Activated naive CD4-positive, alpha-beta T cell treated with anti-CD3 and anti-CD28 coated beads, Interleukin-2, amount 50 U/mL, for 16 hours (primary cell): Measurements from ENCODE around the gene KCNIP3.

Experiments used
- DNase-seq: peaks from one replicate; pipeline ENCODE4 v3.0.0-alpha.2; 2020

Gene KCNIP3

DNA sequence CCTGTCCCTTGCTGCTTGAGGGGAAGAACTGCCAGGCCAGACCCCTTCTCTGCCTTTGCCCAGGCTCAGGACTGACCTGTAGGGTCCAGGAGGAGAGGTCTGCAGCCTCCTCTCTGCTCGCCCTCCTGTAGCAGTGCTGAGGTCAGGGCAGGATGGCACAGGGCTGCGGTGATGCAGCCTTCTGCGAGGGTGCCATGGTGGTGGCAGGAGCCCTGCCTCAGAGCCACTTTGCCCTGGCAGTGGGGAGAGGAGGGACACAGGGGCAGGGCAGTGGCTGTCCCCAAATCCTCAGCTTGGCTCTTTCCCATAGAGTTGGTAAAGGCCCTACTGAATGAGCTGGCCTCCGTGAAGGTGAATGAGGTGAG, 22.0 kb upstream of the KCNIP3 start:
- DNase-seq = no peak

DNA sequence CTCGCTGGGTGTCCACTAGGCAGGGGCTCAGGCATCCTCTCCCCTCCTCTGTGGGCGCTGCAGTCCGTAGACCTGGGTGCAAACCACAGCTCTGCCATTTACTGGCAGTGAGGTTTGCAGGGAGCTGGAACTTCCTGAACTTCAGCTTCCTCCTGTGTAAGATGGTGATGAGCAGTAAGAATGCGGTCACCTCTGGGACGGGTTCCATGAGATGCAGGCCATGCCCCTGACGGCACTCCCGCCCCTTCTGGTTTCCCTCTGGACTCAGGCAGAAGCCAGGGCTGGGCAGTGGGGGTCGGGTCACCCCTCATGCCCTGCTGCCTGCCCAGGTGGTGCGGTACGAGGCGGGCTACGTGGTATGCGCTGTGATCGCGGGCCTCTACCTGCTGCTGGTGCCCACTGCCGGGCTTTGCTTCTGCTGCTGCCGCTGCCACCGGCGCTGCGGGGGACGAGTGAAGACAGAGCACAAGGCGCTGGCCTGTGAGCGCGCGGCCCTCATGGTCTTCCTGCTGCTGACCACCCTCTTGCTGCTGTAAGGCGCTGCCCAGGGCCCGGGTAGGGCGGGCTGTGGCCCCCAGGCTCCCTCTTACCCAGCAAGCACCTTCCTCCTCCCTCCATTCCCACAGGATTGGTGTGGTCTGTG, 21.4 kb upstream of the KCNIP3 start:
- DNase-seq = no peak

- no peak for DNase-seq
These were observed 20.8 kb upstream of the KCNIP3 start for GRCh38 chr2:95276244-95276887.

DNA sequence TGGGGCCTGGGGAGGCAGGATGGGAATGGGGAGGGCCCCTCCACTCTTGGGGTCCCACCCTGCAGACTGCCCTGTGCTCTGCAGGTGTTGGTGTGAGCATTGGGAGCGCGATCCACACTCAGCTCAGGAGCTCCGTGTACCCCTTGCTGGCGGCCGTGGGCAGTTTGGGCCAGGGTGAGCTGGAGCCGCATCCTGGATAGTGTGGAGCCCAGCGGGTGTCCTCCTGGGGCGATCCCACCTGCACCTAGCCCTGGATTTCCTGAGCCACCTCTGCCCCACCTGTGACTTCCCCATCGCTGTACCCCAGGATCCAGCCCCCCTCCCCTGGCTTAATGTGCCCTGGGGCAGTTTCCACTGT, 20.3 kb upstream of the KCNIP3 start:
- DNase-seq = peak; percentile 4

GRCh38 chr2:95277246-95277906, 19.8 kb upstream of the KCNIP3 start:
- peak; percentile 6 for DNase-seq

DNA sequence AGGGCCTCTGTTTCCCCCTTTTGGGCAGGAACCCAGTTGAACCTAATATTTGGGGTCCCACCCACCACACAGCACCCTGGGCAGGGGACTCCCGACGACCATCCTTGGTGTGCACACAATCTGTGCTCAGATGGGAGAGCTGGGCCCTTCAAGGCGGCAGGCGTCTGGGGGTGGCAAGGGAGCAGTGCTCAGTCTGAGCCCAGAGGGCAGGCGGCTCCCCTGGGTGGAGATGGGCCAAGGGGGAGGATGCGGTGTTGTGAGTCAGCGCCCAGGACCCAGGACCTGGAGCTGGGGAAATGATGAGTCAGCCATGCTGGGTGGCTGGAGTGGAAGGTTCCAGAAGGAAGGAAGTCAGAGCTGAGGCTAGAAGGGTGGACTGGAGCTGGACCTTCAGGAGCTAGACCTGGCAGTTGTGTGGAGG, 19.1 kb upstream of the KCNIP3 start:
- peak; percentile 6 for DNase-seq

DNA sequence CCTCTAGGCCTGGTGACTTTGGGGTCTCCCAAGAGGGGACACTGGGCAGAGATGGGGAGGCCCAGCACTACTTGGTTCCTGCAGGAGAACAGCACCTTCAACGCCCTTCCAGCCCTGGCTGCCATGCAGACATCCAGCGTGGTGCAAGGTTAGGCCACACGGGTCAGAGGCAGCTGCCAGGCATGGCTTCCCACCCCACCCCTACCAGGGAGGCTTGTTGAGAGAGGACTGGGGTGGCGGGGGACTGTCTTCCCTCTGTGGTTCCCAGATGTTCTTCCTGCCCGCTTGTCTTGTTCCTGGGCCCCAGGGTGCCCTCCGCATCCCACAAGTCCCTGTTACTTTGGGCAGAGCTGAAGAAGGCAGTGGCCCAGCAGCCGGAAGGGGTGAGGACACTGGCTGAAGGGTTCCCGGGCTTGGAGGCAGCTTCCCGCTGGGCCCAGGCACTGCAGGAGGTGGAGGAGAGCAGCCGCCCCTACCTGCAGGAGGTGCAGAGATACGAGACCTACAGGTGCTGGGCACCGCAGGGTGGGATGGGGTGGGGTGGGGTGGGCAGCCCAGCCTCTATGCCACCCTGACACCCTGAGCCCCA, 18.4 kb upstream of the KCNIP3 start:
- DNase-seq = no peak

GRCh38 chr2:95279435-95280035, 17.6 kb upstream of the KCNIP3 start:
- no peak for DNase-seq

DNA sequence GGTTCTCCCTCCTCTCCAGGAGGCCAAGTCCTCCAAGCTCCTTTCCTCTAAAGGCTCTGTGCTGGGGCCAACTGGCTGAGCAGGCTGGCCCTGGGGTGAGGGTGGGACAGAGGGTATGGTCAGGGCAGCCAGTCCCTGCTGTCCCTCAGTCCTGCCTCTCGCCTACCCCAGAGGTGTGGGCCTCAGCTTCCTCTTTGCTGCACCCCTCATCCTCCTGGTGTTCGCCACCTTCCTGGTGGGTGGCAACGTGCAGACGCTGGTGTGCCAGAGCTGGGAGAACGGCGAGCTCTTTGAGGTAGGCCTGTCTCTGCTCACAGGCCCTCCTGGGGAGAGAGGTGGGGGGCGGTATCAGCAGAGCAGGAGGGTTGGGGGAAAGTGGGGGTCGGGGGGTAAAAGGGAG, 16.1 kb upstream of the KCNIP3 start:
- no peak for DNase-seq

DNA sequence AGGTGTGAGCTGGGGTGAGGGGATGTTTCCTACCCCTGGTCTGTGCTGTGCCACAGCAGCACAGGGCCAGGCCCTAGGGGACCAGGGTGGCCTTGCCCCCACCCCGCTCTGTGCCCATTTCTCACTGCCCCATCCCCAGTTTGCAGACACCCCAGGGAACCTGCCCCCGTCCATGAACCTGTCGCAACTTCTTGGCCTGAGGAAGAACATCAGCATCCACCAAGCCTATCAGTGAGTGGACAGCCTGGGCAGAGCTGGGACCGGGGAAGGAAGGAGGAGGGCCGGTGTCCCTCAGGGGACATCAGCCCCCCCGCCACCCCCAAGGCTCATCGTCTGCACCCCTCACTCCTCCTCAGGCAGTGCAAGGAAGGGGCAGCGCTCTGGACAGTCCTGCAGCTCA, 15.4 kb upstream of the KCNIP3 start:
- no peak for DNase-seq

DNA sequence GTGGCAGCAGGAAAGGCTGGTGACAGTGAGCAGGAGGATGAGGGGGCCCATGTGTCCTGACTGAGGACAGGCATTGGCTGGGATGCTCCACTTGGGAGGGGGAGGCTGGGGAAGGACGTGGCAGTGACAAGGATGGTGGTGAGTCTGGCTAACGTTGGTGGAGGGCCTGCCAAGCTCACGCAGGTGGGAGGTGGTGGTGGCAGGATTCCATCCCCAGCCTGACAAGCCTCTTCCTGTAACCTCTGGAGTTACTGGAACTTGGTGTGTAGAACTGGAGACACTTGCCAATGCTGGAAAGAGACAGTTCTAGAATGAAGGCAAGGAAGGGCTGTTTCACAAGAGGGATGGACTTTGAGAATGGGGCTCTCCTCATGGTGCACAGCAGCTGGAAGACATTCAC, 14.7 kb upstream of the KCNIP3 start:
- DNase-seq = no peak

- no peak for DNase-seq
These were observed 13.6 kb upstream of the KCNIP3 start for GRCh38 chr2:95283562-95283961.

DNA sequence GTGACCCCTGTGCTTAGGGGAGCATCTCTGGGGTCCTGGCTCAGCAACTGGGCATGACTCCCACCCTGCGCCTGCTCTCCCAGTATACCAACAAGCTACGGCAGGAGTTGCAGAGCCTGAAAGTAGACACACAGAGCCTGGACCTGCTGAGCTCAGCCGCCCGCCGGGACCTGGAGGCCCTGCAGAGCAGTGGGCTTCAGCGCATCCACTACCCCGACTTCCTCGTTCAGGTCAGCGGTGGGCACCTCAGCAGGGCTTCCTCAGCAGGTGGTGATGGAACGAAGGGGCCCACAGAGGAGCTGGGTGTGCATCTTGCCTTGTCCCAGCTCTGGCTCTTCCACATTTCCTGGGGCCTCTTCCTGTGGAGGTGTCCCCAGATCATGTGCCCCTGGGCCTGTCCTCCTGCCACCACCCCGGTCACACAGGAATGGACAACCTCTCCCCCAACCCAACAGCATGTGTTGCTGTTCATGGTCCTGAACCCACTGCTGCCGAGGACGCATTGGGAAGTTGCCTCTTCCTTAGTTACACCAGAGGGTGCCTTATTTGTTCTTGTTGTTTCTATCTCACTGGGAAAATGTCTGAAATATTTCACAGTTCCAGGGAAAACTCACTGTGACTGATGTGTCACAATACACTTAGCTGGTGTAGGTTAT, 12.1 kb upstream of the KCNIP3 start:
- no peak for DNase-seq

DNA sequence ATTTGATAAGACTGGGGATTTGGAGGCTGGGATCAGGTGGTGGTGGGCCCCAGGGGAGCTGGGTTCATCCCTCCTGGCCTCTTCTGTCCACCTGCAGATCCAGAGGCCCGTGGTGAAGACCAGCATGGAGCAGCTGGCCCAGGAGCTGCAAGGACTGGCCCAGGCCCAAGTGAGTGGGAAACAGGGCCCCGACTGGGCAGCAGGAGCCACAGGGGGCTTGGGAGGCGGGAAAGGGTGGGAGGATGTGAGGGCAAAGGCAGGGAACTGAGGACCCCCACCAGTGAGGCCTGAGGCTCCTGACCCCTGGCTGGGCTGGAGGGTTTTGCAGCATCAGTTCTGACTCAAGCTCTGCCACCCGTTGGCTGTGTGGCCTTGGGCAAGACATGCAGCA, 11.6 kb upstream of the KCNIP3 start:
- no peak for DNase-seq

- DNase-seq = no peak
These were observed 9.8 kb upstream of the KCNIP3 start for GRCh38 chr2:95287336-95287735.

DNA sequence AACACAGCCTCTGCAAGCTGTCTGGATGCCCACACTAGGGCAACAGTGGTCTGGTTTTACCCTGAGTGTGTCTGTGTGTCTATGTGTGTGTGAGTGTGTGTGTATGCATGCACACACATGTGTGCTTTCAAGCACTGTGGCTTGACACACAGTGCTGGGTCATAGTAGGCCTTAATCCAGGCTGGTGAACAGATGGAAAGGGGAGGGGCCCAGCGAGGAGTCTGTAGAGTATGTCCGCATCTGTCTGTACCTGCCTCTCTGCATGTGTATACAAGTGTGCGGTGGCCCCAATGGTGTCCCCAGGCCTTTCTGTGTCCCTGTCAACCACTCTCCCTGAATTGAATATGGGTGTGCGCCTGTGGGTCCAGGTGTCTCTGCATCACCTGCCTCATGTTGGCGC, 9.3 kb upstream of the KCNIP3 start:
- DNase-seq = no peak

DNA sequence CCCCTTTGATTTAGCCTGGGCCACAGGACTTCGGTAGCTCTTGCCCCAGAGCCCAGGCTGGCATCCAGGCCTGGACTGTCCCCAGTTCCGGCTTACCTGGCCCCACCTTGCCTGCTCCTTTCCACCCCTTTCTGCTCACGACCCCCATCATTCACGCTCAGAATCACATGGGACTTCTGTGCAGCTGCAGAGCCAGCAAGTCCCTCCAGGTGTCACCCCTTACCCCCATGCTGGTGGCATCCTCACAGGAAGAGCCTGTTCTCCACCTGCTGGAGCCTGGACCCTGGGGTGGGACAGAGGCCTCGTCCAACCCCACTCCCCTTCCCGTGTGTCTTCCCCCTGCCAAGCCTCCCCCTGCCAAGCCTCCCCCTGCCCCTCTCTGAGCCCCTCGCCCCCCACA, 7.9 kb upstream of the KCNIP3 start:
- no peak for DNase-seq

- no peak for DNase-seq
These were observed 5.9 kb upstream of the KCNIP3 start for GRCh38 chr2:95291222-95291621.

DNA sequence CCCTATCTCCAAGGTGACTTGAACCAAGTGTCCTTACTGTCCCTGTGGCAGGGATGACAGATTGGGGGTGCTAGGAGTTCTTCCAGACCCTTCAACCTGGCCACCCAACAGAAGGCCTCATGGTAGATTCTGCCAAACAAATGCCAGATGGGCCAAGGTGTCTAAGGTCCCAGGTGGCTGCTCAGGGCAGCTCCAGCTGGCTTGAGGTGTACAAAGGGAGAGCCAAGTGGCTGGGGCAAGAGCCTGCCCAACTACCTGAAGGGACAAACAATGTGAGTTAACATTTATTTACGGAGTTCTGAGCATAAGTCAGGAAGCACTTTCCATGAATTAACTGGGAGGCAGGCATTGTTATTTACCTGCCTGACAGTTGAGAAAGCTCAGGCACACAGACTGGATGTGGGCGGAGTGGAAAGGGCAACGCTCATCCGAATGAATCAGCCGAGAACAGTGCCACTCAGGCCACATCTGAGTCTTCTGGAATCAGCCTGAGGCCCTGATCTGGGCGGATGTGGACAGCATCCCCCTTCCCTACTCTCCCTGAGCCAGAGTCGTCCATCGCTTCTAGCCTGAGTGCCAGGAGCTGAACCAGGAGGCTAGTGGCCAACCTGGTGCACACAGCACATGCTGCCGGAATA, 4.4 kb upstream of the KCNIP3 start:
- no peak for DNase-seq

- DNase-seq = no peak
These were observed 2.4 kb upstream of the KCNIP3 start for GRCh38 chr2:95294579-95295250.

GRCh38 chr2:95295376-95295775, 1.8 kb upstream of the KCNIP3 start:
- no peak for DNase-seq

DNA sequence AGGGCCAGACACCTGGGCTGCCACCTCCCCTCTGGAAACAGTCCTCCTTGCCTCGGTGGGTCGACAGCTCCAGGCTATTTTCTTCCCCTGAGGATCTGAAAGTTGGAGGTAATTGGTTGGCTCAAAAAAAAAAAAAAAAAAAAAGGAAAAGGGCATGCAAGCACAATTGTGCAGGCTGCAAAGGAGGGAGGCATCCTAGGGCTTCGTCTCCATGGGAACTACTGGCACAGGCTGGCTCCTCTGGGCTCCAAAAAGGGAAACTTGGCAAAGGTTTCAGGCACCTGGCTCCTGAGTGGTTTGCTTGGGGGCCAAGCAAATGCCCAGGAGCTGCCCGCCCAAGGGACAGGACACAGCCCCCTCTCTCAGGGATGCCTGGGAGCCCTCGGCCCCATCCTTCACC, 1.1 kb upstream of the KCNIP3 start:
- DNase-seq = no peak
